NCI-H345 treated with DMSO at 0.1 percent for 48 hours (cell line): ENCODE measurements around the gene LHFPL2.
"Not testable (repeated sequence)": the region's sequence is repeated elsewhere in the genome, so short reads cannot be mapped to it uniquely, and the experiment has no call there.

Source experiments
- DNase-seq: peaks from one replicate; lab custom pipeline; 2025; ENCODE audit not compliant: unreplicated experiment; lab: John Stamatoyannopoulos, UW

Gene LHFPL2

GRCh38 chr5:78473751-78474150 lies 174.8 kb downstream of the LHFPL2 start:
- DNase-seq: no peak

- no peak for DNase-seq
Observed at GRCh38 chr5:78472469-78473106, 176.0 kb downstream of the LHFPL2 start.

- no peak for DNase-seq
Observed at GRCh38 chr5:78471896-78472295, 176.7 kb downstream of the LHFPL2 start.

- DNase-seq: no peak
Observed at GRCh38 chr5:78467752-78468357, 180.7 kb downstream of the LHFPL2 start.

- no peak for DNase-seq
Observed at GRCh38 chr5:78467140-78467539, 181.4 kb downstream of the LHFPL2 start.

GRCh38 chr5:78458843-78459242 lies 189.7 kb downstream of the LHFPL2 start:
- no peak for DNase-seq

- DNase-seq: not testable (repeated sequence)
Observed at GRCh38 chr5:78457507-78457906, 191.1 kb downstream of the LHFPL2 start.

GRCh38 chr5:78449103-78449502 lies 199.5 kb downstream of the LHFPL2 start:
- no peak for DNase-seq

GRCh38 chr5:78447775-78448424 lies 200.7 kb downstream of the LHFPL2 start:
- DNase-seq: no peak
